GM21619 (cell line): ENCODE results near the gene CDH13.

ENCODE experiments used
- ATAC-seq: cut with Tn5 transposase; IDR thresholded peaks from one replicate; pipeline ENCODE4 v1.9.1; 2021; ENCODE audit not compliant: unreplicated experiment

Gene CDH13

GRCh38 chr16:83581994-83582747 lies 955.4 kb downstream of the CDH13 start:
- ATAC-seq, result no peak

- ATAC-seq, result no peak
Measured at GRCh38 chr16:83586036-83586435, 959.3 kb downstream of the CDH13 start.

GRCh38 chr16:83586461-83587200 lies 959.9 kb downstream of the CDH13 start:
- ATAC-seq, result no peak

- ATAC-seq, result no peak
Measured at GRCh38 chr16:83587201-83587600, 960.4 kb downstream of the CDH13 start.

GRCh38 chr16:83588070-83588469 lies 961.3 kb downstream of the CDH13 start:
- ATAC-seq, result peak; percentile 54

- ATAC-seq, result no peak
Measured at GRCh38 chr16:83589576-83589975, 962.8 kb downstream of the CDH13 start.

GRCh38 chr16:83592778-83593177 lies 966.0 kb downstream of the CDH13 start:
- no peak for ATAC-seq

GRCh38 chr16:83599789-83600462 lies 973.2 kb downstream of the CDH13 start:
- no peak for ATAC-seq

GRCh38 chr16:83602761-83603722 lies 976.3 kb downstream of the CDH13 start:
- no peak for ATAC-seq

- ATAC-seq, result no peak
Measured at GRCh38 chr16:83603723-83604570, 977.2 kb downstream of the CDH13 start.

- no peak for ATAC-seq
Measured at GRCh38 chr16:83606486-83607030, 979.8 kb downstream of the CDH13 start.

GRCh38 chr16:83609178-83609577 lies 982.4 kb downstream of the CDH13 start:
- no peak for ATAC-seq

- no peak for ATAC-seq
Measured at GRCh38 chr16:83615141-83615952, 988.6 kb downstream of the CDH13 start.

- ATAC-seq, result no peak
Measured at GRCh38 chr16:83615953-83616350, 989.2 kb downstream of the CDH13 start.

GRCh38 chr16:83619381-83620150 lies 992.8 kb downstream of the CDH13 start:
- no peak for ATAC-seq

GRCh38 chr16:83622010-83622409 lies 995.2 kb downstream of the CDH13 start:
- no peak for ATAC-seq

GRCh38 chr16:83623091-83623730 lies 996.4 kb downstream of the CDH13 start:
- no peak for ATAC-seq
